Esophagus muscularis mucosa (tissue), 3 donors: ENCODE measurements around the gene FNDC11.

ENCODE experiments used
- CTCF ChIP-seq, 3 experiments: fragments of 200-600 bp in 2 of 3; fragments of 450-650 bp in 1 of 3; sonication (generic) in 2 of 3; IDR thresholded peaks; one replicate each; pipeline ENCODE4 v1.5.1; 2017 to 2019; ENCODE audit warnings: antibody characterized with exemption in 3 of 3, mild to moderate bottlenecking in 2 of 3, moderate library complexity in 1 of 3
- EP300 ChIP-seq: sonication (generic); formaldehyde crosslinking; IDR thresholded peaks from one replicate; pipeline ENCODE4 v1.6.1; 2017; ENCODE audit warnings: antibody characterized with exemption

GRCh38 chr20:63558804-63559484 lies 5.0 kb downstream of the FNDC11 start:
- TF ChIP-seq CTCF (IDR thresholded peaks at IDR 0.05) (no peak), EP300 (no peak)
